Sigmoid colon (tissue), 7 donors: Measurements from ENCODE around the gene CDT1. TPM values are rescaled to one million over a fixed set of nuclear protein-coding genes. Genes with fewer than 3 reads are reported as not detected.

Source experiments
- DNase-seq: peaks from one replicate; pipeline ENCODE4 v3.0.0-alpha.2; 2019
- H3K27ac ChIP-seq, 4 donors: fragments of 200-600 bp; sonication (generic); one replicate each; pipeline ENCODE4 v1.5.1; 2016 to 2019; ENCODE audit warnings: mild to moderate bottlenecking in 1 of 4
- H3K27me3 ChIP-seq, 3 donors: fragments of 200-600 bp; sonication (generic); one replicate each; pipeline ENCODE4 v1.5.1; 2019; ENCODE audit warnings: mild to moderate bottlenecking in 1 of 3
- H3K36me3 ChIP-seq, 4 donors: fragments of 200-600 bp; sonication (generic); one replicate each; pipeline ENCODE4 v1.5.1; 2016 to 2019
- H3K4me1 ChIP-seq, 4 donors: fragments of 200-600 bp; sonication (generic); one replicate each; pipeline ENCODE4 v1.5.1; 2017 to 2019
- H3K4me3 ChIP-seq, 4 donors: fragments of 200-600 bp; sonication (generic); one replicate each; pipeline ENCODE4 v1.5.1; 2017 to 2019; ENCODE audit warnings: mild to moderate bottlenecking in 2 of 4, moderate library complexity in 1 of 4
- H3K9me3 ChIP-seq, 4 donors: fragments of 200-600 bp in 3 of 4; sonication (generic) in 3 of 4; one replicate each; pipeline versions ENCODE4 v1.5.1 to v1.6.1; 2013 to 2019
- CTCF ChIP-seq, 4 experiments: fragments of 450-650 bp in 3 of 4; fragments of 200-600 bp in 1 of 4; IDR thresholded peaks; one replicate each; pipeline ENCODE4 v1.5.1; 2016 to 2019; ENCODE audit warnings: antibody characterized with exemption in 4 of 4, mild to moderate bottlenecking in 3 of 4, moderate library complexity in 2 of 4
- EP300 ChIP-seq, 4 donors: sonication (generic); formaldehyde crosslinking; IDR thresholded peaks; one replicate each; pipeline ENCODE4 v1.6.1; 2017; ENCODE audit warnings: antibody characterized with exemption in 4 of 4
- POLR2A ChIP-seq, 2 donors: fragments of 450-650 bp; IDR thresholded peaks; one replicate each; pipeline ENCODE4 v1.6.1; 2016; ENCODE audit warnings: antibody characterized with exemption in 2 of 2, mild to moderate bottlenecking in 2 of 2, moderate library complexity in 2 of 2
- POLR2AphosphoS5 ChIP-seq, 4 donors: sonication (generic); formaldehyde crosslinking; IDR thresholded peaks; one replicate each; pipeline ENCODE4 v1.6.1; 2017; ENCODE audit warnings: antibody characterized with exemption in 4 of 4
- WGBS, 2 donors: extraction: QIAGEN DNeasy Blood & Tissue Kit; methylation state at CpG; one replicate each; pipeline ENCODE4 v1.1.7; 2013; 5-methylcytosine and 5-hydroxymethylcytosine counted together
- intact Hi-C: fragments of 100-400 bp; cut with DNase I; formaldehyde crosslinking; loops from one replicate; pipeline ENCODE4 v1.15.1; 2023
- polyA plus RNA-seq, 3 donors: library from polyadenylated mRNA; stranded (reverse); fragments of 200-250 nt; gene quantifications; one replicate each; pipeline ENCODE4 v1.2.3, GENCODE V29; 2013
- total RNA-seq, 4 donors: library from RNA; depleted of rRNA; stranded (reverse); fragments of >200 nt; gene quantifications; one replicate each; pipeline ENCODE4 v1.1.0, GENCODE V29; 2016
- donor health status: healthy with polysubstance abuse.
- donor health status: Bipolar disorder and iron deficiency.
- donor health status: healthy.

The CDT1 gene
- total and polyA plus RNA-seq, 7 donors, result 0.71 to 17.4 (median 3.3) TPM; not detected in 1

GRCh38 chr16:88793251-88793954 is 10.2 kb upstream of the CDT1 start:
- DNase-seq, result no peak
- TF ChIP-seq POLR2A (IDR thresholded peaks at IDR 0.05), result no peak
- no peak for TF ChIP-seq CTCF (IDR thresholded peaks at IDR 0.05)
- TF ChIP-seq EP300 (IDR thresholded peaks at IDR 0.05), result no peak
- TF ChIP-seq POLR2AphosphoS5 (IDR thresholded peaks at IDR 0.05), result no peak
- no peaks in the 10 kb centered on the region for H3K36me3 ChIP-seq
- H3K4me1 ChIP-seq, result no peaks in the 10 kb centered on the region
- WGBS, 2 donors, result 32 to 38% methylated on average over 35 of the region's 35 CpGs
- intact Hi-C loops, result no loop called here
- H3K4me3 ChIP-seq, result no peak overlapping the region
- H3K27ac ChIP-seq, result no peak overlapping the region
- no peaks in the 10 kb centered on the region for H3K9me3 ChIP-seq
- H3K27me3 ChIP-seq, result peaks cover 2 to 36% (median 16%) of the 10 kb centered on the region in 3 donors

GRCh38 chr16:88796278-88796677 is 7.3 kb upstream of the CDT1 start:
- peaks cover 2 to 30% (median 16%) of the 10 kb centered on the region in 3 donors for H3K27me3 ChIP-seq
- intact Hi-C loops, result no loop called here
- H3K27ac ChIP-seq, result no peak overlapping the region
- no peak for DNase-seq
- no peak overlapping the region for H3K4me3 ChIP-seq
- TF ChIP-seq POLR2AphosphoS5 (IDR thresholded peaks at IDR 0.05) (no peak), CTCF (IDR thresholded peaks at IDR 0.05) (no peak)
- no peaks in the 10 kb centered on the region for H3K36me3 ChIP-seq
- H3K9me3 ChIP-seq, result no peaks in the 10 kb centered on the region
- no peaks in the 10 kb centered on the region for H3K4me1 ChIP-seq
- 73 to 76% methylated on average over 4 of the region's 4 CpGs for WGBS, 2 donors

DNA sequence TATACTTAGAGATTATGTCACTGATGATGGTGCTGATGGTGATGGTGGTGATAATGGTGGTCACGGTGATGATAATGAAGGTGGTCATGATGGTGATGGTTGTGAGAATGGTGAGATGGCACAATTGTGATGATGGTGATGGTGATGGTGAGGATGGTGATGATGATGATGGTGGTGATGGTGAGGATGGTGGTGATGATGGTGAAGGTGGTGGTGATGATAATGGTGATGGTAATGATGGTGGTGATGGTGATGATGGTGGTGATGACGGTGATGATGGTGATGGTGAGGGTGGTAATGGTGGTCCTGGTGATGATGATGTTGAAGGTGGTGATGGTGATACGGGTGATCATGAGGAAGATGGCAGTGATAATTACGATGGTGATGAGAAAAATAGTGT is 5.5 kb upstream of the CDT1 start:
- WGBS, 2 donors, result 95 to 96% methylated on average over 4 of the region's 4 CpGs
- TF ChIP-seq CTCF (IDR thresholded peaks at IDR 0.05), result no peak
- TF ChIP-seq EP300 (IDR thresholded peaks at IDR 0.05), result no peak
- TF ChIP-seq POLR2A (IDR thresholded peaks at IDR 0.05), result no peak
- no peak for TF ChIP-seq POLR2AphosphoS5 (IDR thresholded peaks at IDR 0.05)
- Histone ChIP-seq H3K4me1 (peaks cover 0 to 14% (median 0%) of the 10 kb centered on the region in 4 donors), H3K9me3 (no peaks in the 10 kb centered on the region), H3K36me3 (no peaks in the 10 kb centered on the region), H3K4me3 (no peak overlapping the region), H3K27me3 (peaks cover 0 to 14% (median 6%) of the 10 kb centered on the region in 3 donors), H3K27ac (no peak overlapping the region)
- no peak for DNase-seq
- intact Hi-C loops, result no loop called here

GRCh38 chr16:88798772-88799455 is 4.7 kb upstream of the CDT1 start:
- Histone ChIP-seq H3K27me3 (peaks cover 0 to 7% (median 0%) of the 10 kb centered on the region in 3 donors), H3K27ac (no peak overlapping the region), H3K36me3 (no peaks in the 10 kb centered on the region), H3K9me3 (no peaks in the 10 kb centered on the region), H3K4me1 (peaks cover 0 to 19% (median 3%) of the 10 kb centered on the region in 4 donors), H3K4me3 (no peak overlapping the region)
- intact Hi-C loops, result no loop called here
- no peak for TF ChIP-seq POLR2A (IDR thresholded peaks at IDR 0.05)
- no peak for TF ChIP-seq EP300 (IDR thresholded peaks at IDR 0.05)
- TF ChIP-seq POLR2AphosphoS5 (IDR thresholded peaks at IDR 0.05), result no peak
- no peak for TF ChIP-seq CTCF (IDR thresholded peaks at IDR 0.05)
- DNase-seq, result no peak
